ENCODE results near the gene SESTD1. TPM values are rescaled to one million over a fixed set of nuclear protein-coding genes. Genes with fewer than 3 reads are reported as not detected.
"Not testable (repeated sequence)": the region's sequence is repeated elsewhere in the genome, so short reads cannot be mapped to it uniquely, and the experiment has no call there.

The SESTD1 gene
- total RNA-seq, 2 donors from 2014 or later = 142 to 163 TPM

- intact Hi-C loops (cut with DNase I) = no loop called here
- DNase-seq (ENCODE audit: low spot score) = no peak
These were observed 6.1 kb upstream of the SESTD1 start for GRCh38 chr2:179270689-179271088.

GRCh38 chr2:179268277-179268925 is 3.8 kb upstream of the SESTD1 start:
- no peak for DNase-seq (ENCODE audit: low spot score)
- intact Hi-C loops (cut with DNase I) = no loop called here

GRCh38 chr2:179266271-179266670 is 1.6 kb upstream of the SESTD1 start:
- no peak for DNase-seq (ENCODE audit: low spot score)

DNA sequence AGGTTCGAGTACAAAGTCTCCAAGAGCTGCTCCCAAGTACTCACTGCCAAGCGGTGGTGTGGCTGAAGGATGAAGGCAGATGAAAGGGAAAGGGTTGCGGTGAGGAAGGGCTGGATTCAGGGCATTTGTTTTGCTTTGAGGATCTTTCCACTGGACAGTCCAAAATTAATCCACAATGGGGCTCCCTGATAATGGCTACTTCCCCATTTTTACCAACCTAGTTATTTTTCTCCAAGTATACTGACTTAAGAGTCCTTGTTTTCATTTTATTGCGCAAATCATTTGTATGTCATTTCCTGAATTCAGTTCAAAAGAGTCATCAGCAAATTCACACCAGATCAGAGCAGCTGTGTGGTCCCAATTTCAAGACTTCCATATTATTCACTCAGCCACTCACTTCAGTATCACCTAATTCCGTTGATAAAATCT is 464 bp upstream of the SESTD1 start:
- DNase-seq (ENCODE audit: low spot score) = no peak
- intact Hi-C loops (cut with DNase I) = no loop called here

More at GRCh38 chr2:179266271-179266670, 1.6 kb upstream of the SESTD1 start:
- intact Hi-C loops (cut with DNase I) = no loop called here

- intact Hi-C loops (cut with DNase I) = no loop called here
- peak; percentile 87 for DNase-seq (ENCODE audit: low spot score)
These were observed 925 bp downstream of the SESTD1 start for GRCh38 chr2:179263446-179264367.

DNA sequence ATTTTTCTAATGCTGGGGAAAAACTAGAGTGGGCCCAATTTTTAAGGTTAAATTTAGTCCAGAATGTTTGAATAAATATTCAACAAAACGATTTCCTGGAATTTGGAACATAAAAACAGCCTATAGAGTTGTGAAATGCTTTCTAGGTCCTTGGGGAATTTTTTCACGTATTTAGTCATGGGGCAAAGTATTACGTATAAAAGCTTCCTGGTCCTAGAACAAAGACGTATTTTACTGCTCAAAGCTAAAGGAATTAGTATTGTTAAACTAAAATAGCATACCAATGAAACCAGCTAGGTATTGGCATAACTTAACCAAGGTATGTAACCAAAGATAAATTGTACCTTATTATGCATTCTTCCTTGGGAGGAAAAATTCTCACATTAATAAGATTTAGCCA is 1.6 kb downstream of the SESTD1 start:
- intact Hi-C loops (cut with DNase I) = no loop called here
- no peak for DNase-seq (ENCODE audit: low spot score)

DNA sequence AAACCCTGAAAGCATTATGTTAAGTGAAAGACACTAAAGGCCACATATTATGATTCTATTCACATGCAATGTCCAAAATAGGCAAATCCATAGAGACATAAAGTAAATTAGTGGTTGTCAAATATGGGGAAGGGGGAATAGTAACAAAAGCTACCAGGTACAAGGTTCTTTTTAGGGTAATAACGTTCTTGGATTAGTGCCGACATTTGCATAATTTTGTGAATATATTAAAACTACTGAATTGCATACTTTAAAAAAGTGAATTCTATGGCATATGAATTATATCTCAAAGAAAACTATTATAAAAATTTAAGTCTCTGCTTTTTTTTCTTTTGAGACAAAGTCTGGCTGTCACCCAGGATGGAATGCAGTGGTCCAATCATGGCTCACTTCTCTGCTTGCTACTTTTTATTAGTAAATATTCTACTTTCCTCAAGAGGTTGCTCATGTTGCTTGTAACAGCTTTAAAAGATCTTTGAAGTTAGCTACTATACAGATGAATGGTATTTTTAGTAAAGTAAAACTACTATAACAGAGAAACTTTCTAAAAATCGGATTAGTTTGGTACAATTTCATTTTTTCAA is 2.5 kb downstream of the SESTD1 start:
- intact Hi-C loops (cut with DNase I) = no loop called here
- DNase-seq (ENCODE audit: low spot score) = no peak

- intact Hi-C loops (cut with DNase I) = no loop called here
- no peak for DNase-seq (ENCODE audit: low spot score)
These were observed 3.3 kb downstream of the SESTD1 start for GRCh38 chr2:179261151-179261825.

GRCh38 chr2:179260224-179260623 is 4.4 kb downstream of the SESTD1 start:
- no peak for DNase-seq (ENCODE audit: low spot score)
- intact Hi-C loops (cut with DNase I) = no loop called here

DNA sequence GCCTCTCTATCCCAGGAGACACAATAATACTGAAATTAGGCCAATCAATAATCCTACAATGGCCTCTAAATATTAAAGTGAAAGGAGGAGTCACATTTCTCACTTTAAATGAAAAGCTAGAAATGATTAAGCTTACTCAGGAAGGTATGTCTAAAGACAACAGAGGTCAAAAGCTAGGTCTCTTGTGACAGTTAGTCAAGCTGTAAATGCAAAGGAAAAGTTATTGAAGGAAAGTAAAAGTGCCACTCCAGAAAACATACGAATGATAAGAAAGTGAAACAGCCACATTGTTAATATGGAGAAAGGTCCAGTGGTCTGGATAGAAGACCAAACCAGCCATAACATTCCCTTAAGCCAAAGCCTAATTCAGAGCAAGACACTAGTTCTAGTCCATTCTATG is 9.5 kb downstream of the SESTD1 start:
- intact Hi-C loops (cut with DNase I) = no loop called here
- no peak for DNase-seq (ENCODE audit: low spot score)

- intact Hi-C loops (cut with DNase I) = no loop called here
These were observed 11.4 kb downstream of the SESTD1 start for GRCh38 chr2:179253226-179253625.

GRCh38 chr2:179252423-179252822 is 12.2 kb downstream of the SESTD1 start:
- intact Hi-C loops (cut with DNase I) = no loop called here
- DNase-seq (ENCODE audit: low spot score) = no peak

More at GRCh38 chr2:179253226-179253625, 11.4 kb downstream of the SESTD1 start:
- DNase-seq (ENCODE audit: low spot score) = no peak

DNA sequence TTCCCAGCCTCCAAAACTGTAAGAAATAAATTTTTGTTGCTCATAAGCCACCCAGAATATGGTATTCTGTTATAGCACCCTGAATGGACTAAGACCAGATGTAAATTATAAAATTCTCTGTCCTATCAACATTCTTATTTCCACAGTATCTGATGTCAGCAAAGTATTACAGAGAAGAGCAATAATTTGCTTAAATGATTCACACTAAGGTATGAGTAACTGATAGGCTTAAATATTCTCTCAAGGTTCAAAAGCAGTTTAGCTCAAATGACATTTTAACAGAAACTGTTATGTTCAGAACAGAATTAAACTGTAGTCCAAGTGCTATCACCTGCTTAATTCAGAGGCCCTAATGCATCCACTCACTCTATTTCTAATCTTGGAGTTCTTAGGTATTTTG is 12.8 kb downstream of the SESTD1 start:
- intact Hi-C loops (cut with DNase I) = no loop called here
- DNase-seq (ENCODE audit: low spot score) = no peak

DNA sequence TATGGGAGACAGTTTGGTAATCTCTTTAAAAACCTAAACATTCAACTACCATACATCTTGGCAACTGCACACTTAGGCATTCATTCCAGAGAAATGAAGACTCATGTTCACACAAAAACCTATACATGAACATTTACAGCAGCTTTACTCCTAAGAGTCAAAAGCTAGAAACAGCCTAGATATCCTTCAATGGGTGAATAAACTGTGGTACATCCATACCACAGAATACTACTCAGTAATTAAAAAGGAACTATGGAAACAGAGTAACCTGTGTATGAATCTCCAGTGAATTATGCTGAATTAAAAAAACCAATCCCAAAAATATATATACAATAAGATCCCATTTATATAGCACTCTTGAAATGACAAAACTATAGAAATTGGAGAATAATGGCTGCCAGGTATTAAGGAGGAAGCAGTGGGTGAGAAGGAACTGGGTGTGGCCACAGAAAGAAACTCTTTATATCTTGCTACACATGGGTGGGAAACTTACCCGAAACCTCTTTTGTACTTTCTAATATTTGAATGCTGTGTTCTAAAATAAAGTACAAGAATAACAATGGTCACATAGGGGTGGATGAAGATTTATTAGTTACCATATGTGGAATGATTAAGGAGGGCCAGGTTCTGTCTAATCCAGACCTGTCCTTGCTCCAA is 13.7 kb downstream of the SESTD1 start:
- intact Hi-C loops (cut with DNase I) = no loop called here

GRCh38 chr2:179250095-179250494 is 14.5 kb downstream of the SESTD1 start:
- intact Hi-C loops (cut with DNase I) = no loop called here
- no peak for DNase-seq (ENCODE audit: low spot score)

More for the DNA sequence above, 13.7 kb downstream of the SESTD1 start:
- DNase-seq (ENCODE audit: low spot score) = no peak

DNA sequence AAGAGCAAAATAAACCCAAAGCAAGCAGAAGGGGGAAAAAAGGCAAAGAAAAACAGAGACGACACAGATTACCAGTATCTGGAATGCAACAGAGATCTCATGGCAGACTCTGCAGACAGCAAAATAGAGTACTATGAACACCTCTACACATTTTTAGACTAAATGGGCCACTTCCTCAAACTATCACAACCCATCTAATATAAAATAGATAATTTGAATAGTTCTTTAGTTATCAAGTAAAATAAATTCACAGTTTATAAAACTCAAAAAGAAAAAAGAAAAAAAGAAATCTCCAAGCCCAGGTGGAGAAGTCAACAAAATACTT is 16.6 kb downstream of the SESTD1 start:
- intact Hi-C loops (cut with DNase I) = no loop called here
- no peak for DNase-seq (ENCODE audit: low spot score)

GRCh38 chr2:179247318-179248023 is 17.2 kb downstream of the SESTD1 start:
- no peak for DNase-seq (ENCODE audit: low spot score)
- intact Hi-C loops (cut with DNase I) = no loop called here

DNA sequence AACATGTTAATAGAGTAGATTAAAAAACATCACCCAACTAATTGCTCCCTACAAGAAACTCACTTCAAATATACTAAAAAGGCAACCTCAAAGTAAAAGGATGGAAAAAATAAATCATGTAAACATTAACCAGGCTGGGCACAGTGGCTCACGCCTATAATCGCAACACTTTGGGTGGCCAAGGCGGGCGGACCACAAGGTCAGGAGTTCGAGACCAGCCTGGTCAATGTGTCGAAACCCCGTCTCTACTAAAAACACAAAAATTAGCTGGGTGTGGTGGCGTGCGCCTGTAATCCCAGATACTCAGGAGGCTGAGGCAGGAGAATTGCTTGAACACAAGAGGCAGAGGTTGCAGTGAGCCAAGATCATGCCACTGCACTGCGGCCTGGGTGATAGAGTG is 18.8 kb downstream of the SESTD1 start:
- intact Hi-C loops (cut with DNase I); DNase-seq (ENCODE audit: low spot score): not testable (repeated sequence)

DNA sequence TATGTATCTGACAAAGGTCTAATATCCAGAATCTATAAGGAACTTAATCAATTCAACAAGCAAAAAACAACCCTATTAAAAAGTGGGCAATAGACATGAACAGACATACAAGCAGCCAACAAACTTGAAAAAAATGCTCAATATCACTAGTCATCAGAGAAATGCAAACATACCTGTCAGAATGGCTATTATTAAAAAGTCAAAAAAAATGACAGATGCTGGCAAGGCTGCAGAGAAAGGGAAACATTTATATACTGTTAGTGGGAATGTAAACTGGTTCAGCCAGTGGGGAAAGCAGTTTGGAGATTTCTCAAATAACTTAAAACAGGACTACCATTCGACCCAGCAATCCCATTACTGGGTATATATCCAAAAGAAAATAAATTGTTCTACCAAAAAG is 21.6 kb downstream of the SESTD1 start:
- DNase-seq (ENCODE audit: low spot score) = no peak
- intact Hi-C loops (cut with DNase I) = no loop called here
